NCI-H774 (cell line): Measurements from ENCODE around the gene LRRC28.

ENCODE experiments used
- DNase-seq: peaks from one replicate; lab custom pipeline; 2025; lab: John Stamatoyannopoulos, UW

The LRRC28 gene

GRCh38 chr15:99249270-99249841 lies 1.9 kb upstream of the LRRC28 start, which contains the start of gene TTC23:
Gene TTC23, minus strand, starts transcription at chr15:99249581. Its CDS starts 20,869 bp downstream, at chr15:99228712.
- DNase-seq = no peak

GRCh38 chr15:99250001-99250400 lies 1.3 kb upstream of the LRRC28 start:
- no peak for DNase-seq

DNA sequence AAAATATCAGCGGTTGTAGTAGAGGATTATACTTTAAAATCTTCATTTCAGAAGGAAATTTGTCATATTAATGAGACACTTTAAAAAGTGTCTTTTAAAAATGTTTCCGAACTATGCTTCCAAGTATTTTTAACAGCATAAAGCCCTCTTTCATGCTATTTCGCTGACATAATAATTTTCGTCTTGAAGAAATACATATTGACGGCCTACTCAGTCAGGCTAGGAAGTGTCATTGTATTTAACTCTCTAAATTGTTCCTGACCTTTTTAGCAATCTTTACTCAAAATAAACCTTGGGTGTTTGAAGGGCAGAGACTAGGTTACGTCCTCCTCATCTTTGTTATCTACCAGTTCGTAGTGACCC lies 806 bp upstream of the LRRC28 start:
- DNase-seq = no peak

GRCh38 chr15:99252326-99252725 lies 1.0 kb downstream of the LRRC28 start:
- DNase-seq = no peak

DNA sequence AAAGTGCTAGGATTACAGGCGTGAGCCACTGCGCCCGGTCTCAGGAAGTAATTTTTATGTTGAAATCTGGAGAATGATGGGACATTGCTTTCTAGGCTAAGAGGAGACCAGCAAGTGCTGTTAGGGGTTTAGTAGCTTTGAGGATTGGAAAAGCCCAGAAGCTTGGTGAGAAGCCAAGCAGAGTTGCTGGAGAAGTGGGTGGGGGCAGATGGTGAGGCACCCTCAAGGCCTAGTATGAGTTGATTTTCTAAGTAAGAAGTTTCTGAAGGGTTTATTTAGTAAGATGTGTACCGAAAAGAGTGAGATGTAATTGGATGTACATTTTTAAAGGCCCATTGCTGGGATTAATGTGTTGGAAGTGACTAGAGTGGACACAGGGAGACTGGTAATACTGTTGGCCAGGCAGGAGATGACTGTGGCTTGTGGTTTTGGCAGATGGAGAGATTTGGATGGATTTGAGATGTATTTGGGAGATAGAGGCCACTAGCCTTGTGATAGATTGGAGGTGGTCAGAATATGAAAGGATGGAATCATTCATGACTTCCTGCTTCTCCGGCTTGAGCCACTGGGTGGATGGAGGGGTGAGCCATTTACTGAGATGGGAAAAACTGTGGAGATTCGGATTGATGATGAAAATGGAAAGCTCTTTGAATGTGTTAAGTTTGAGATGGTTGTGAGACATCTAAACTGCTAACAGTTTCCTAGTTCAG lies 2.3 kb downstream of the LRRC28 start:
- no peak for DNase-seq

DNA sequence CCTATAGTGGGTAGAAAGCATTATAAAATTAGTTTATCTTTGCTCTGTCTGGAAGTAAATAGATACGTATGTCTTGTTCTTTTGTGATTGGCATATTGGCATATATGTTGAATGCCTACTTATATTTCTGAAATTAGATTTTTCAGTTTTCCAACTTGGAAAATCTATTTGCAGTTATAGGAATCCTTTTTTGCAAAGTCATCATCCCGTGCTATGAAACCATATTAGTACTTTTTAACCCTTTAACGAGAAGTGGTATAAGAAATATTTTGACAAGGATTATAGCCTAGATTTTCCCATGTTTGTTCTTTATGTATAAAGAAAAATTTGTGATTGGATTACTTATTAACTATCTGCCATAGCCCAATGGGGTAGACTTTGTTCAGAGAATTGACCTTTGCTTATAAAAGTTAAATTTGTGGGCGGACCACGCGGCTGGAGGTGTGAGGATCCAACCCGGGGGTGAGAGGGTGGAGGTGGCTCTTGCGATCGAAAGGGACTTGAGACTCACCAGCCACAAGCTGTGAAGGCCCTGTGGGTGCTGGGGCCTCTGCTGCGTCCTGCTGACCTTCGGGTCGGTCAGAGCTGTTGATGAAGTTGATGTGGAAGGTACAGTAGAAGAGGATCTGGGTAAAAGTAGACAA lies 5.9 kb downstream of the LRRC28 start:
- no peak for DNase-seq

- no peak for DNase-seq
These were observed 12.8 kb downstream of the LRRC28 start for GRCh38 chr15:99264125-99264524.

DNA sequence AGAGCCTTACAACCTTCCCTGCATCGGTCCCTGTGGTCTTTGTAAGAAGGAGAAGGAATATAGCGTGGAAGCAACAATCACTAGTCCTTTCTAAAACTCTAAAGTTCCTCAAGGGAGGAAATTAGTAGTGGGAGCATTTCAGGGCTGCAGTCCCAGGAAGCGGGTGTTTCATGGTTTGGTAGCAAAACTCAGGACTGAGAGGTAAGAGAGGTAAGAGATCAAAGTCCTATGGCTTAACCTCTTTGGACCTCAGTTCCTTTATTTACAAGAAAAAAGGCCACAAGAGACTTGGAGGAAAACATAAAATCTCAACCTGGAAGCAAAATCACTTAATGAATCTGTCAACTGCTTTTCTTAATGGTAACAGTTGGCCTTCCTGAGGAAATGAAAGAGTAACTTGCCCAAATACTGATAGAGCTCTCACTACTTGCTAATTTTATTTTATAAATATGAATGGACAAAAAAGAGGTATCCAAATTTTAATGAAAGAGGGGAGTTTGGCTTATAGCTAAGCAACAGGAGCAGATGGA lies 14.3 kb downstream of the LRRC28 start:
- DNase-seq = no peak

GRCh38 chr15:99267957-99268356 lies 16.7 kb downstream of the LRRC28 start:
- DNase-seq = no peak

GRCh38 chr15:99268431-99268830 lies 17.1 kb downstream of the LRRC28 start:
- DNase-seq = no peak

GRCh38 chr15:99273801-99274200 lies 22.5 kb downstream of the LRRC28 start:
- DNase-seq = no peak

DNA sequence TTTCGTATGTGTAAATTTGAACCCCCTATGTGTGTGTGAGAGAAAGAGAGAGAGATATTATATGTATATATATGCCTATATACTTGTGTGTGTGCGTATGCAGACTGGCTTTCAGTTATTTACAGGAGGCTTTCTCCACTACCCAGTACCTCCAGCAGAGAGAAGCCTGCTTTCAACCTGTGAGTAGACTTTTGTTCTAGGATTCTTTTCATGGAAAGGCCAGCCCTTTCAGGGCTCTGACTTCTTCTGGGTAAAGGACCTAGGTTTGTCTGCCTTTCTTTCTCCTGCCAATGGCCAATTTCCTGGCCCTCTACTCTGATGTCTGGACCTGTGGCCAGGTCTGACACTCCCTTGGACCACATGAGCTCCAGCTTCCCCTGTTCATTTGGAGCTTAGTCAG lies 23.8 kb downstream of the LRRC28 start:
- DNase-seq = no peak

DNA sequence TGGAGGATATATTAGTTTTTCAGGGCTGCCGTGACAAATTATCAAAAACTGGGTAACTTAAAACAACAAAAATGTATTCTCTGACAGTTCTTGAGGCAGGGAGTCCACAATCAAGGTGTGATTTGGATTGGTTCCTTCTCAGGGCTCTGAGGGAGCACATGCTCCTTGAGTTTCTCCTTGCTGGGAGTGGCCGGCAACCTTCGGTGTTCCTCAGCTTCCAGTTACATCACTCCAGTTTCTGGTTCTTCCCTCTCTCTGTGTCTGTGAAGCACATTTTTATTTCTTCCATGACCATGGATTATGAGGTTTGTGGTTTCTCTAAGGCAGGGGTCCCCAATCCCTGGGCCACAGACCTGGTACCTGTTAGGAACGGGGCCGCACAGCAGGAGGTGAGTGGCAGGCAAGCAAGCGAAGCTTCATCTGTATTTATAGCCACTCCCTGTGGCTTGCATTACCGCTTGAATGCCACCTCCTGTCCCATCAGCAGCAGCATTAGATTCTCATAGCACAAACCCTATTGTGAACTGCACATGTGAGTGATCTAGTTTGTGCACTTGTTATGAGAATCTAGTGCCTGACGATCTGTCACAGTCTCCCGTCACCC lies 24.3 kb downstream of the LRRC28 start:
- no peak for DNase-seq

DNA sequence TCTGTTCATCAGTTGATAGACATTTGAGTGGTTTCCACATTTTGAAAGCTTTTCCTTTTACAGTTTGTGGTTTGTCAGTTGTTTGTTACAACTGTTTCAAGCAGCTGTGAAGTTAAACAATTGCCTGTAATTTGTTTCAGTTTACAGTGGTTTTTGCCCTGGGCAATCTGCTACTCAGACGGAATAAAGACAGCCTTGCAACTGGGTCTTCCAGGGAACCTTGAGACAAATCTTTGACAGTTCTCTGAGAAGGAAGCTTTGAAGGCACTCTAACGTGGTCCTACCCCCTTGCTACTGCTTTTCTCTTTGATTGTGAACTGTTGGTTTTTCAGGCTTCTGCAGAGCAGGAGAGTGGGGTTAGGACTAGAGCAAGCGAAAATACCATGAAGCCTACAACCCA lies 28.0 kb downstream of the LRRC28 start:
- no peak for DNase-seq

- DNase-seq = no peak
These were observed 28.5 kb downstream of the LRRC28 start for GRCh38 chr15:99279827-99280226.

DNA sequence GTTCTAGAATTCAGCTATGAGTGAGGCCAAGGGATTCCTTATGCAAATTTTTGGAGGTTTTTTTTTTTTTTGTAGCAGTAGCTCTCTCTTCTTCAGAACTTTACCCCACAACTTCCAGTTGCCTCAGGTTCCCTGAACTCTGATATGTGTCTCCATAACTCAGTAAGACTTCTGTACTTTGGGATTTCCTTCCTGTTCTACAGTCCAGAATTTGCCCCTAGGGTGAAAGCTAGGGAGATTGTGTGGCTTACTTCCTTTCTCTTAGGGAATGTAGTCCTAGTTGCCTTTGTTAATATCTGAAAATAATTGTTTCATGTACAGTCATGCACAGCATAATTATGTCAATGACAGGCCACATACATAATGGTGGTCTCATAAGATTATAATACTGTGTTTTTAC lies 30.8 kb downstream of the LRRC28 start:
- no peak for DNase-seq

DNA sequence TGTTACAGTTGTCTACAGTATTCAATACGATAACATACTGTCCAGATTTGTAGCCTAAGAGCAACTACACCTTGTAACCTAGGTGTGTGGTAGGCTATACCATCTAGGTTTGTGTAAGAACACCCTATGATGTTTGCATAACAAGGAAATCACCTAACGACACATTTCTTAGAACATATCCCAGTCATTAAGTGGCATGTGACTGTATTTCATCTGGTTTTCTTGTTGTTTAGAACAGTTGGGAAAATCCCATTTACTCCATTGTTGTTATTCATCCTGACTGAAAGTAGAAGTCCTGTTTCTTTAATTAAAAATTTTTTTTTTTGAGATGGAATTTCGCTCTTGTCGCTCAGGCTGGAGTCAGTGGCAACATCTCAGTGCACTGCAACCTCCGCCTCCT lies 31.3 kb downstream of the LRRC28 start:
- DNase-seq = no peak

DNA sequence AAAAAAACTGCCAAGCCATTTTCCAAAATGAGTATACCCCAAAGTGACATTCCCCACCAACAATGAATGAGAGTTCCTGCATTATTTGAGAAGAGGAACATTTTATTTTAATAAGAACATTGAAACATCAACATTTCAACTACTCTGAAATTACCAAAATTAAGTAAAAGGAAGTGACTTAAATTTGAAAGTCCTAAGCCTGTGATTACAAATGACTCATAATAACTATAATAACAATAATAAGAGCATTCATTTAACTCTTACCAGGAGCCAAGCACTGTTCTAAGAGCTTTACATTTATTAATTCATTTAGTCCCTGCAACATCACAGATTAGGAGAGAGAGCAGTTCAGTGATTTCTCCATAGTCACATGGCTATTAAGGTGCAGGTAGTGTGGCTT lies 32.4 kb downstream of the LRRC28 start:
- no peak for DNase-seq

- DNase-seq = no peak
These were observed 40.4 kb downstream of the LRRC28 start for GRCh38 chr15:99291643-99292042.

DNA sequence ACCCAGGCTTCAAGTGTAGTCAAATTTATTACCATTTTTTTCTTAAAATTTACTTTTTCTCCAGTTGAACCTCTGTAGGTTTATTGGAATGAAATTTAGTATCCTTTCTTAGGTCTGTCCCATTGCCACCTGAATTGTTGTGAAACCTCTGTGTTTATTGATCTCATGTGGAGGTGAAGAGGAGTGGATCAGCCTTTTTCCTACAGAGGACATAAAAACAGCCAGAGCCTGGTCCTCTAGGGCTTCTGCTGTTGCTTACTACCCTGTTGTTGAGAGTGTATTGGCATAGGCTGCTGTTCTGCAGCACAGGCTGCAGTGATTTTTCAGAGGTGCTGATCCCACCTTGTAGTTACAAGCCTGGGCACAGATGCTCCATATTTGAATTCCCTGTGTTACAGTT lies 44.6 kb downstream of the LRRC28 start:
- DNase-seq = no peak

DNA sequence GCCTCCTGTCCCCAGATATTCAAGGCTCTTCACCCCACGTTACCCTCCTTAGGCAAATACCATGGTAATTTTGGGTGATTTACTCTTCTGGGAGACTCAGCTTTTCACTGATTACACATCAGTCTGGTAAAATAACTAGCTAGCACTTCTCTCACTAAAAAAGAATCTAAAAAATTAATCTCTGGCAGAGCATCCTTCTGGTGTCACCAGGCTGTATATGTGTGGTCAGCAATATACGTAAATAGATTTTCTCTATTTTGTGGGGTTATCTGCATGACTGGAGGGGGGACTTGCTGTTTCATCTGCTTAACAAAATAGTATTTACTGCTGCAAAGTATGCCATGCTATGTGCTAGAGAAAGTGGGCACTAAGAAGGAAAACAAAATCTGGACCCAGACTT lies 45.1 kb downstream of the LRRC28 start:
- no peak for DNase-seq

- DNase-seq = peak; percentile 72
These were observed 52.6 kb downstream of the LRRC28 start for GRCh38 chr15:99303907-99304306.
